Cerebellar nuclear complex (tissue), 1 donor: ENCODE data around the gene FBXL12.
"Not testable (repeated sequence)": the region's sequence is repeated elsewhere in the genome, so short reads cannot be mapped to it uniquely, and the experiment has no call there.

Source experiments
- DNase-seq, 2 experiments: peaks; one replicate each; lab custom pipeline; 2025; lab: John Stamatoyannopoulos, UW

The FBXL12 gene

GRCh38 chr19:9818734-9819595 lies at the start of gene FBXL12:
Gene FBXL12 (minus strand): TSS chr19:9819079. CDS start chr19:9818813, 266 bp downstream.
- peak; percentile 98 to 99 for DNase-seq

GRCh38 chr19:9865732-9866501 lies 47.0 kb upstream of the FBXL12 start:
- no peak for DNase-seq

GRCh38 chr19:9863759-9864158 lies 44.9 kb upstream of the FBXL12 start:
- no peak for DNase-seq

DNA sequence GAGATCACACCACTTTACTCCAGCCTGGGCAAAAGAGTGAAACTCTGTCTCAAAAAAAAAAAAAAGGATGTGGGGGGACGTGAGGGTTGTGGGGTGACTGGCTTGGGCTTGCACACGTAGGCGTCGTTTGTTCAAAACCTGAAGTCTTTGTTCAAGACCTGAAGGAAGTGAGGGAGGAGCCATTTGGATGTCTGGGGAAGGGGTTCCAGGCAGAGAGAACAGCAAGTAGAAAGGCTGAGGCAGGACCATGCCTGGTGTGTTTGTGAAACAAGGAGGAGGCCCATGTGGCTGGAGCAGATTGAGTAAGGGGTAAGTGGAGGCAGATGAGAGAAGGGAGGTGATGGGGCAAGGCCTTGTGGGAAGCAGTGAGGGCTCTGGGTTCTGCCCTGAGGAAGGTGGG lies 44.1 kb upstream of the FBXL12 start:
- no peak for DNase-seq

DNA sequence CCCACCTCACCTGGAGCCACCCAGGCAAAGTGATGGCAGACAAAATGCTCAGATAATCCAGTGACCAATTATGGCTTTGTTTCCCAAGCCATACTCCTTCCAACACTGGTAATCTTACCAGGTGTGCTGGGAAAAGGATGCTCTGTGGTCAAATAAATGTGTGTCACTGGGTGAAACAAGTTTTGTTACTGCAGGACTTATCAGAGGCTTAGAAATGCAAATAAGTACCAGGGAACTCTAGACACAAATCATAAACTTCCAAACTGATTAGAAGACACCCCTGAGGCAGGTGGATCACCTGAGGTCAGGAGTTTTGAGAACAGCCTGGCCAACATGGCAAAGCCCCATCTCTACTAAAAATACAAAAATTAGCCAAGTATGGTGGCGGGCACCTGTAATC lies 42.6 kb upstream of the FBXL12 start:
- no peak for DNase-seq

DNA sequence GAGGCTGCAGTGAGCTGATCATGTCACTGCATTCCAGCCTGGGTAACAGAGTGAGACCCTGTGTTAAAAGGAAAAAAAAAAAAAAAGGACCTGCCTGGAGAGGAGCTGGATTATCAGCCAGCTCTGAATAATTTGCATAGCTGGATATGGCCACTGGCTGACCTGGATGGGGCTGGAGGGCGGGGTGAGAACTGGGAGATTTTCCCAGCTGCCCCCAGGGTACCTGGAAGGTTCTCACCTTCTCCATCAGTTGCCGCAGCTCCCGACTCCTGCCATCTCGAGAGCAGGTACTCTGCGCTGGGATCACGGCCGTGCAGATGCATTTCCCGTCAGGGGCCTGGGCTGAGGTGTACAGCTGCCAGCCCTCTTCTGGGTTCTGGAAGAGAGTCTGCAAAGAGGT lies 41.5 kb upstream of the FBXL12 start:
- no peak for DNase-seq

DNA sequence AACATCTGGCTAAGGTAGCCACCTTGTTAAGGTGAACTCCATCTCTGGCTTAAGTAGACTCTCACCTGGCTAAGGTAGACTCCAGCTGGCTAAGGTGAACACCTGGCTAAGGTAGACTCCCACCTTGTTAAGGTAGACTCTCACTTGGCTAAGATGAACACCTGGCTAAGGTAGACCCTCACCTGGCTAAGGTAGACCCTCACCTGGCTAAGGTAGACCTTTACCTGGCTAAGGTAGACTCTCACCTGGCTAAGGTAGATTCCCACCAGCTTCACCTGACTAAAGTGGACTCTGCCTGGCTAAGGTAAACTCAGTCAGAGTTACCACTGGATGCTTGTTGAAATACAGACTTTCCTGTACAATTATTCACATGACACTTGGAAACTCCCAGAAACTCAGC lies 39.9 kb upstream of the FBXL12 start:
- DNase-seq = no peak

DNA sequence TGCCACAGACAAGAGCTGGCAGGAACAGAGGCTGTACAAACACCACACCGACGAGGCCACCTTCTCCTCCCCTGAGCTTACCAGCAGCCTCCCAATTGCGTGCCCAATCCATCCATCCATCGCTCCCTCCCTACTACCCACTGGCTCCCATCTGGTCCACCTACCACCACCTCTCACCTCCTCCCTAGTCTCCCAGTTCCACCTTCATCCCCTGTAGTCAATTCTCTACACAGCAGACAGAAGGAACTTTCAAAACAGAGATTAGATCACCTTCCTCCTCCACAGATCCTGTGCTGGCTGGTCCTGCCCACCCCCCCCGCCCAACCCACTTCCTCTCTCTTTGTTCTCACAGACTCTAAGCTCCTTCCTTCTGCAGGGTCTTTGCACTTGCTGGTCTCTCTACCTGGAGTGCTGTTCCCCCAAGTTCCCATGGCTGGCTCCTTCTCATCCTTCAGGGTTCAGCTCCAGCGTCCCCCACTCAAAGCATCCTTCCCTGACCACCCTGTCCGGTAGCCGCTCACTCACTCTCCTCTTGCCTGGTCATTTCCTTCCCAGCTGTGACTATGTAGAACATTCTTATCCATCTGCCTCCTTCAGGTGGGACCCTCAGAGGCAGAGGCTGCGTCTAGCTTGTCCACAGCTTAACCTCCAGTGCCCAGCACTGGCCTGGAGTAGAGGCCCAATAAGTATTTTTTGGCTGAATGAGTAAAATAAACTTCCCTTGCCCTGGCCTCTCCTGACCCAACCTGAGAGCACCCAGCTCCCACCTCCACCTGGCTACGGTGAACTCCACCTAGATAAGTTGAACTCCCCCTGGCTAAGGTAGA lies 39.3 kb upstream of the FBXL12 start:
- DNase-seq = no peak

DNA sequence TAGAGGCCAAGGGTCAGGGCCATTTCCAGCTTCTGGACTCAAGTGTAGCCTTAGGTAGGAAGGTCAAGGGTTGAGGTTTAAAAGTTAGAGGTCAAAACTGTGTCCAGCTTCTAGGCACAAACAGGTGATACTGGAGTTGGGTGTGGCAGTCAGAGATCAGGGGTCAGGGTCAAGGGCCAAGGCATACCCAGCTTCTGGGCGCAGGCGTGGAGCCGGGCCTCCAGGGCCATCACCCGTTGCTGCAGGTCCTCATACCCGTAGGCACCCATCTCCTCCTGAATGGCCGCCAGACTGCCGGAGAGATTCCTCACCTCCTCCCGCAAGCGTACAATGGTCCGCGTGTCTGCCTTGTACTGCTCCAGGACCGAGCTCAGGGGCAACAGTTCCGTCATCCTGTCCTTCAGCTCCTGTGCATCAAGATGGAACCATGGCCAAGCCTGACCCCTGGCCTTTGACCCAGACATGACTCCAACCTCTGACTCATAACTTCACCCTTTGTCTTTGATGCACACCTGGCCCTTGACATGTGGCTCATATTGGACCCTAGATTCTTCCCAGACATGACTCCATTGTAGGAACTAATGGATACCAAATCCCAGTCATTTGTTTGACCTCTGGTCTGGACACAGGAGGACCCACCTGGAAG lies 38.3 kb upstream of the FBXL12 start:
- no peak for DNase-seq

GRCh38 chr19:9856609-9857008 lies 37.7 kb upstream of the FBXL12 start:
- DNase-seq = no peak

DNA sequence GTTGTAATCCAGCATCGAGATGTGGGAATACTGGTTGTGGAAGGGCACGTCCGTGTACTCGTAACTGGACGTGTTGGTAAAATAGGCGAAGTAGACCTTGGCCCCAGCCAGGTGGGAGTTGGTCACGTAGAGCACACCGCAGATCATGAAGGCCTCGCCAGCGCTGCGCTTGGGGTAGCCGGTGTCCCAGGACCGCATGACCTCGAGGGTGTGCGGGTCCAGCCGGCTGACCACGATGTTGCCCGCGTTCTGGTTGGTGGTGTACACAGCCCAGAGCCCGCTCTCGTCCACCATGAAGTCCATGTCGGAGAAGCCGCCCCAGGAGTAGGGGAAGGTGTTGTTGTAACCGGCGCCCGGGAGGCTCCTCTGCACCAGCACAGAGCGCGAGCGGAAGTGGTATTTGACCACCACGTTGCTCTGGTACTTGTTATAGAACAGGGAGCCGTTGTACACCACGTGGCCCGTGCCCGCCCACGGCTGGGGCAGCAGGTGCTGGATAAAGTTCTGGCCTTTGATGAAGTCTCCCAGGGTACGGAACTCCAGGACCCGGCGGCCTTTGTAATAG lies 35.5 kb upstream of the FBXL12 start:
- DNase-seq = no peak

DNA sequence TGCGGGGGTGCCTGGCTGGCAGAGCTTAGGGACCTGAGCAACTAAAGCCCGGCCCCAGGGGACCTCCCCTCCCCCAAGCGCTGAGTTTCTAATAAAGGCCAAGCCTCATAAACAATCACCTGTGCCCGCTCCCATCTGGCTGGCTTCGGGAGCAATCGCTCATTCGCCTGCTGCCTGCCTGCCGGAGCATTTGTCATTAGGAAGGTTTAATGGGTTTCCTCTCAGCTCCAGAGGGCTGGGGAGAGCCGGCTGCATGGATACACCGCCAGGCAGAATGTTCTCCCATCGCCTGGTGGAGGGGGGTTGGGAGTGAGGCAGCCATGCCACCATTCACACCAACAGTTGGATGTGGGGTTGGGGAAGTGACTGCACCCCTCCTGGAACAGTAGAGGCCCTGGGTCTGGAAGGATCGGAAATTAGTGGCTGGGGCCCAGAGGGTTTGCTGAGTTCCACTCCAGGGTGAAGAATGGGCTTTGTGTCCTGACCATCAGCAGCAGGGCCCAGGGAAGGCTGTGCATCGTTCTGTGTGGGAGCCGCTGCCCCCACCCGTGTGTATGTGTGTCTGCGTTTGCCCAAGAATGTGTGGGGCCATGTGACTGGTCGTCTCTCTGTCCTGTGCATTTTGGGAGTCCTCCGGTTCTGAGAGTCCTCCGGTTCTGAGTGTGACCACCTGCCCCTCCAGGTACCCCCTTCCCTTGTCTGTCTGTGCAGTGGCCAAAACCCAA lies 31.5 kb upstream of the FBXL12 start:
- DNase-seq = no peak

DNA sequence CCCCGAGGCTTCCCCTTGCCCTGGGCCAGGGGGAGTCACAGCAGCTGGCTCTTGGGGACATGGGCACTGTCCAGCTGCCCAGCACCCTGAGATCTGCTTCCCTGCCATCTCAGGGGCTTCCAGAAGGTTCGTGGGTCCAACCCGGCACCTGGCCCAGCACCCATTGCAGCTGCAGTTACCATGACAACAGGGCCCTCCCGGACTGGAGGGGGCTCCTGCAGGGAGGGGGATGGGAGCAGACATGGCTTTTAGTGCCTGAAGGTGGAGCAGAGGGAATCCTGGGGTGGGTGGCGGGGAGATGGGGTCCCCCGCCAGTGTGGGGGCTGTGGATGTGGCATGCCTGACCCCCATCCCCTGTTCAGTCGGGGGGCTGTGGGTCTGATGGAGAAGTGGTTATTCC lies 30.9 kb upstream of the FBXL12 start:
- no peak for DNase-seq

DNA sequence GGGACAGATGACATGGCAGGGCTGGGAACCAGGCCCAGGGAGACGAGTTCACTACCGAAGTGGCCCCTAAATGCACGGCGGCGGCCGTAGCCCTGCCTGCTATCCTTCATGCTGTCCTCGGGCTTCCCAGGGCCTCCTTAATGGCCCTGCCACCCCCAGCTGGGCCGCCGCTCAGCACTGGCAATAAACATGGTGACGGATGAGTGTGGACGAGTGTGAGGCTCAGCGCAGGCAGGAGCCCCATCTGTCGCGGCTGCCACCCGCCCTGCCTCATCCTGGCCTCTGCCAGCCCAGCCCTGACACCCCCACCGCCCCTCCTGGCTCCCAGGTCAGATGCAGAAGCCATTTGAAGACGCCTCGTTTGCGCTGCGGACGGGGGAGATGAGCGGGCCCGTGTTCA lies 29.9 kb upstream of the FBXL12 start:
- peak in 1 of 2 experiments; percentile 32 for DNase-seq

DNA sequence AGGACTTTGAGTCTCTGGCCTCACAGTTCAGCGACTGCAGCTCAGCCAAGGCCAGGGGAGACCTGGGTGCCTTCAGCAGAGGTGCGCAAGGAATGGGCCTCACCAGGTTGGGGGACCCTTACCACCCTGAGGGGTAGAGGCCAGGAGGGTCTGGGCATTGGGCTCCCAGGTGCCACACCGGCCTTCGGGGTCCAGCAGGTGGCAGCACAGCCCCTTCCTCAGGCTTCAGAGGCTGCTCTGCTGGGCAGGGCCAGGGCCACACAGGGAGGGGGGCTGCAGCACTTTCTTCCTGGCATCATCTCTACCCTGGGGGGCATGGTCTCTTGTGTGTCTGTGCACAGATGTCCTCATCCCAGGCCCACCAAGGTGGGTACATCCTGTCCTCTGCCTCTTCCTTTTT lies 29.2 kb upstream of the FBXL12 start:
- DNase-seq = no peak

- DNase-seq = no peak
Observed at GRCh38 chr19:9847087-9847671, 28.3 kb upstream of the FBXL12 start.

DNA sequence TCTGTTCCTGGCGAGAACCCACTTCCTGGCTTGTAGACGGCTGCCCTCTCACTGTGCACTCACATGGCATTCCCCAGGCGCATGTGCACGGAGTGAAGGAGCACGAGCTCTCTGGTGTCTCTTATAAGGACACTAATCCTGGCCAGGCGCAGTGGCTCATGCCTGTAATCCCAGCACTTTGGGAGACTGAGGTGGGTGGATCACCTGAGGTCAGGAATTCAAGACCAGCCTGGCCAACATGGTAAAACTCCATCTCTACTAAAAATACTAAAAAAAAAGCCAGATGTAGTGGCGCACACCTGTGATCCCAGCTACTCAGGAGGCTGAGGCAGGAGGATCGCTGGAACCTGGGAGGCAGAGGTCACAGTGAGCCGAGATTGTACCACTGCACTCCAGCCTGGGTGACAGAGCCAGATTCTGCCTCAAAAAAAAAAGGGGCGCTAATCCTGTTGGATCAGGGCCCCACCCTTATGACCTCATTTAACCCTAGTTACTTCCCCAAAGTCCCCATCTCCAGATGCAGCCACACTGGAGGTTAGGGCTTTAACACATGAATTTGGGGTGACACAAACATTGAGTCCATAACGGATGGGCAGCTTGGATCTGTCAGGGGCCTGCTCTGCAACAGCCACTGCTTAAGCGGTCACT lies 24.9 kb upstream of the FBXL12 start:
- DNase-seq = not testable (repeated sequence)

DNA sequence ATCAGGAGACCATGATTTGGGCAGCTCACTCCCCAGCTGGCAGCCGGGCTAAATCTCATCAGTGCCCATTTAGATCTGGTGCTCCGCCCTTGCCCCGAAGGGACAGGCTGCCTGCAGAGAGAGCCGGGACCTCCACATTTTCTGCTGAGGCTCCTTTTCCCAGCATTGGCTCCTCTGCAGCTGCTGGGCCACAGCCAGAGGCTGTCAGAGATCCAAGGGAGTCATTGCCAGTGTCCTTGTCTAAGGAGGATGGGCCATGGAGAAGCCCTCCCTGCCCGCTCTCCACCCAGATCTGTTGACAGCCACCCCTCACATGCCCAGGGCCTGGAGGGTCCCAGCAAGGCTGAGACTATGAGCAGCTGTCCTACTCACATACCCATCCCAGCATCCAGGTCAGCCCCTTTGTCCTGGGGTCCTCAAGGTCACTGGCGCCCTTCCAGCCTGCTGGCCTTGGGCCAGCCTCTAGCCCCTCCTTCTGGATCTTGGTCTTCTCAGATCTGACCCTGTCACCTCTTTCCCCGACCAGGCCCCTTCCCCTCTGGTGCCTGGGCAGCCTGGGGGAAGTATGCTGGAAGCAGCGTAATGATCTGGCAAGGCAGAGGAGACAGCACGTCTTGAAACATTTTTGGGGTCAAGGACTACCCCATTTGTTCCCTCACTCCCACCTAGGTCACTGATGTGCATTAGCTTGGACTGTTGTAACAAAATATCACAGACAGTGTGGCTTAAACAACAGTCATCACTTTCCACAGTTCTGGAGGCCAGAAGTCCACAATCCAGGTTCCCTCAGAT lies 24.2 kb upstream of the FBXL12 start:
- DNase-seq = no peak

GRCh38 chr19:9839415-9839814 lies 20.5 kb upstream of the FBXL12 start:
- no peak for DNase-seq
